K562 (cell line): ENCODE results near the gene DAGLB. TPM values are rescaled to one million over a fixed set of nuclear protein-coding genes. Genes with fewer than 3 reads are reported as not detected.
A peak's percentile ranks its signal among the peaks of the same experiment; 100 is the strongest.

Source experiments
- ATAC-seq: fragments of 200-7000 bp; cut with Tn5 transposase; 3 replicates; pipeline ENCODE4 v1.9.1; 2020; ENCODE audit warnings: moderate library complexity
- BruUV-seq: library from RNA; stranded (reverse); fragments of 400-500 nt; replicated peaks from 2 replicates; lab custom pipeline; 2021; lab: Mats Ljungman, UMichigan
- CTCF ChIA-PET: fragments of 300-600 bp; formaldehyde crosslinking; extraction: SDS; loops from one replicate; lab custom pipeline; 2021; ENCODE audit warnings: low intra/inter-chr PET ratio; lab: Yijun Ruan, JAX
- POLR2A ChIA-PET: fragments of 300-600, 350-650 bp; sonication (Branson Sonifier 250); formaldehyde crosslinking; extraction: SDS; loops from one replicate; lab custom pipeline; 2021; ENCODE audit warnings: antibody characterized with exemption, inconsistent platforms; lab: Yijun Ruan, JAX
- DNase-seq, 4 experiments: peaks; one replicate each; pipeline versions ENCODE4 v3.0.0 to v3.0.0-alpha.2; 2011 to 2018; ENCODE audit warnings: low spot score in 3 of 4, mixed read lengths in 3 of 4; ENCODE audit errors: extremely low read depth in 1 of 4
- FAIRE-seq: peaks from 2 replicates; lab custom pipeline; 2011; peaks lifted over from hg19 to GRCh38; lab: Jason Lieb, UNC
- H2AFZ ChIP-seq: 2 replicates; pipeline ENCODE4 v1.6.0; 2011; ENCODE audit warnings: low read depth, low read length, control low read depth, inconsistent platforms
- H3K27ac ChIP-seq: fragments of 200-600 bp; 3 replicates; pipeline ENCODE4 v1.8.0; 2011; ENCODE audit warnings: low read depth, mild to moderate bottlenecking, control low read depth, inconsistent platforms, low read length, moderate library complexity, mixed read lengths; ENCODE audit errors: extremely low read depth
- H3K27me3 ChIP-seq, 2 experiments: fragments of 300-600 bp in 1 of 2; 2 replicates in 1 of 2; 3 replicates in 1 of 2; pipeline versions ENCODE4 v1.6.0 to v1.8.0; 2011; ENCODE audit warnings: inconsistent platforms in 2 of 2, low read length in 2 of 2, mild to moderate bottlenecking in 1 of 2, mixed read lengths in 1 of 2, moderate library complexity in 1 of 2; ENCODE audit not compliant: control insufficient read depth in 2 of 2, insufficient read depth in 2 of 2
- H3K36me3 ChIP-seq: fragments of 300-600 bp; 3 replicates; pipeline ENCODE4 v1.8.0; 2011; ENCODE audit warnings: mild to moderate bottlenecking, low read length, inconsistent platforms; ENCODE audit not compliant: control insufficient read depth, insufficient read depth
- H3K4me1 ChIP-seq, 2 experiments: fragments of 200-600 bp in 1 of 2; replicated peaks in 1 of 2; 2 replicates in 1 of 2; 3 replicates in 1 of 2; pipeline versions ENCODE4 v1.5.1 to v1.8.0; 2011; ENCODE audit warnings: inconsistent platforms in 2 of 2, low read length in 2 of 2, mild to moderate bottlenecking in 1 of 2, mixed read lengths in 1 of 2, moderate library complexity in 1 of 2; ENCODE audit not compliant: control insufficient read depth in 2 of 2, insufficient read depth in 2 of 2
- H3K4me2 ChIP-seq: 2 replicates; pipeline ENCODE4 v1.6.1; 2011; ENCODE audit warnings: low read length, control low read depth, inconsistent platforms, mixed read lengths; ENCODE audit not compliant: insufficient read depth
- H3K4me3 ChIP-seq: fragments of 200-600 bp; sonication (generic), shearing (Covaris generic); 2 replicates; pipeline ENCODE4 v1.5.1; 2016; ENCODE audit warnings: control low read depth, inconsistent platforms
- H3K79me2 ChIP-seq: fragments of 200-600 bp; 3 replicates; pipeline ENCODE4 v1.8.0; 2011; ENCODE audit warnings: low read length, inconsistent platforms; ENCODE audit not compliant: control insufficient read depth, insufficient read depth
- H3K9ac ChIP-seq, 2 experiments: 2 replicates each; pipeline versions ENCODE4 v1.6.0 to v1.6.1; 2011; ENCODE audit warnings: low read depth in 2 of 2, low read length in 2 of 2, control low read depth in 1 of 2, inconsistent platforms in 1 of 2, mild to moderate bottlenecking in 1 of 2, mixed read lengths in 1 of 2; ENCODE audit not compliant: insufficient read depth in 1 of 2
- H3K9me1 ChIP-seq: one replicate; pipeline ENCODE4 v1.6.0; 2011; ENCODE audit warnings: inconsistent platforms, mild to moderate bottlenecking, low read length, moderate library complexity; ENCODE audit not compliant: control insufficient read depth, insufficient read depth
- H3K9me3 ChIP-seq: replicated peaks from 2 replicates; pipeline ENCODE4 v1.5.1; 2011; ENCODE audit warnings: low read depth, low read length, inconsistent platforms; ENCODE audit not compliant: control insufficient read depth, insufficient read depth
- H4K20me1 ChIP-seq: replicated peaks from 2 replicates; pipeline ENCODE4 v1.6.1; 2011; ENCODE audit warnings: low read length, inconsistent platforms, mixed read lengths; ENCODE audit not compliant: control insufficient read depth, insufficient read depth
- CBX3 ChIP-seq, 2 experiments: IDR thresholded peaks; 1 replicate in 1 of 2; 2 replicates in 1 of 2; pipeline ENCODE4 v1.6.1; 2012; ENCODE audit warnings: inconsistent platforms in 2 of 2, low read length in 2 of 2, borderline replicate concordance in 1 of 2, control low read depth in 1 of 2
- CHCHD3 ChIP-seq: fragments of 250-450 bp; sonication (Bioruptor Pico); IDR thresholded peaks from 2 replicates; pipeline ENCODE4 v2.1.2; 2022; ENCODE audit warnings: mild to moderate bottlenecking
- GTF2E2 ChIP-seq: fragments of 200-800 bp; sonication (Bioruptor generic); IDR thresholded peaks from 2 replicates; pipeline ENCODE4 v1.6.1; 2016; ENCODE audit warnings: missing genetic modification characterization, missing compliant biosample characterization
- HSF4 ChIP-seq: fragments of 250-450 bp; sonication (Bioruptor Pico); IDR thresholded peaks from 2 replicates; pipeline ENCODE4 v2.1.2; 2022; ENCODE audit warnings: mild to moderate bottlenecking, moderate library complexity, borderline replicate concordance
- SMAD1 ChIP-seq: fragments of 150-350 bp; IDR thresholded peaks from 2 replicates; pipeline ENCODE4 v1.6.1; 2014; ENCODE audit warnings: low read length, low read depth; ENCODE audit not compliant: partially characterized antibody
- ZNF57 ChIP-seq: fragments of 450-650 bp; formaldehyde crosslinking; IDR thresholded peaks from 2 replicates; pipeline ENCODE4 v1.4.0; 2020; ENCODE audit warnings: mild to moderate bottlenecking, moderate library complexity
- ZNF583 ChIP-seq: fragments of 250-450 bp; sonication (Bioruptor Pico); IDR thresholded peaks from 2 replicates; pipeline ENCODE4 v1.4.0; 2020
- ZNF830 ChIP-seq: fragments of 250-450 bp; sonication (Bioruptor Pico); IDR thresholded peaks from 2 replicates; pipeline ENCODE4 v1.5.0; 2021; ENCODE audit warnings: mild to moderate bottlenecking
- WGBS: fragments of 100-300 bp; shearing (Covaris generic); methylation state at CpG from one replicate; pipeline ENCODE4 v1.1.6; 2016; ENCODE audit warnings: low coverage, mixed read lengths; ENCODE audit not compliant: insufficient coverage; ENCODE audit errors: missing lambda C conversion rate; 5-methylcytosine and 5-hydroxymethylcytosine counted together
- in situ Hi-C: fragments of 300-500 bp; cut with MboI; formaldehyde crosslinking; loops from 4 replicates; pipeline ENCODE4 v1.15.0; 2018; ENCODE audit warnings: inconsistent platforms, mixed read lengths
- intact Hi-C: fragments of 100-400 bp; cut with micrococcal nuclease; formaldehyde crosslinking; loops from 2 replicates; pipeline ENCODE4 v1.14.2; 2022
- polyA plus RNA-seq, 8 experiments: library from polyadenylated mRNA; depleted of rRNA in 4 of 8; stranded (reverse) in 5 of 8; unstranded in 3 of 8; fragments of >200 nt; fragmentation: Nextera tagmentation in 2 of 8; fragmentation: Illumina TruSeq in 1 of 8; extraction: Ambion mirVana in 2 of 8; extraction: Trizol in 1 of 8; gene quantifications; 2 replicates each; pipeline versions ENCODE4 v1.2.1 to v1.2.3, GENCODE V29; 2011 to 2014; ENCODE audit warnings: inconsistent platforms in 1 of 8, missing spikeins in 1 of 8
- total RNA-seq, 7 experiments: library from RNA; depleted of rRNA in 6 of 7; stranded (reverse); fragments of >200 nt in 6 of 7; fragmentation: Illumina TruSeq in 2 of 7; extraction: Trizol in 2 of 7; gene quantifications; 2 replicates each; pipeline versions ENCODE4 v1.2.1 to v1.2.3, GENCODE V29; 2011 to 2021; ENCODE audit warnings: low replicate concordance in 1 of 7
- TF ChIP-seq, protein P1 (sequence below): fragments of 250-450 bp; sonication (Bioruptor Pico); IDR thresholded peaks from 2 replicates; pipeline ENCODE4 v1.4.0; 2020
- TF ChIP-seq, protein P2 (sequence below): sonication (generic); formaldehyde crosslinking; IDR thresholded peaks from 2 replicates; pipeline ENCODE4 v1.9.0; 2022; ENCODE audit warnings: mild to moderate bottlenecking, missing genetic modification reagents

DAGLB gene
- total and polyA plus RNA-seq, 9 of the 15 experiments (the other 6 are each of a cell fraction or from before 2014, with no cell fraction given) = 0.92 to 16.4 (median 9.3) TPM

DNA sequence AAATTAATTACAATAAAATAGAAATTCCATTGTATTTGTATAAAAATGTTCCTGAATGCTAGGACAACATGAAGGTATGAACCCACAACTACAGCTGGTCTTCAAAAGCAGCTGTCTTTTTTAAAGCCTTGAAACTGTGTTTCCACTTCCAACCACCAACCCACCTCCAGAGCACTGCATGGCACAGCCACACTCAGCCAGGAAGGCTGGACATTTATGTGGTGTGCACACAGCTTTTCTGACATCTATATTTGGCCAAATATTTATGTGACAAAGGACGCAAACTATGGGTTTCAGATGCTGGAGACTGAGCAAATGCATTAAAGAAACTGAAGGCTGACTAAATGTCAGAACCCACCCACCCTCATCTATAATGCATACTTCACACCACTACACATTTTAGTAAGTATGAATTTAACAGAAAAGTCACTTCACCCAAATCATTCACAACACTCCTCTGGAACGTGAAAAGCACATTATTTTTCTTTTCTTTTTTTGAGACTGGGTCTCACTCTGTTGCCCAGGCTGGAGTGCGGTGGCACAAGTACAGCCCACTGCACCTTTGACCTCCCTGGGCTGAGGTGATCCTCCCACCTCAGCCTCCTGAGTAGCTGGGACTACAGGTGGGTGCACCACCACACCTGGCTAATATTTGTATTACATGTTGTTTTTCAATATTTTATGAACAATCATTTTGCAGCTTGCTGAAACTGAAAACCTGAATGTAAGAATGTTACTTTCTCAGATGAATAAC, 27.9 kb upstream of the DAGLB start:
- BruUV-seq = no TSS peak
- Histone ChIP-seq H3K36me3 (peaks cover 87% of the 10 kb centered on the region), H3K4me2 (no peak overlapping the region), H3K27ac (no peak overlapping the region), H4K20me1 (peaks cover 53% of the 10 kb centered on the region), H3K9ac (no peak overlapping the region), H3K9me3 (no peaks in the 10 kb centered on the region), H3K4me1 (peaks cover 0 to 2% of the 10 kb centered on the region in 2 experiments; a peak in 3 of 5 replicates), H3K79me2 (peaks cover 84% of the 10 kb centered on the region), H3K4me3 (no peak overlapping the region), H2AFZ (no peak overlapping the region), H3K9me1 (peaks cover 10% of the 10 kb centered on the region), H3K27me3 (no peaks in the 10 kb centered on the region)
- intact Hi-C loops (no loop called here), in situ Hi-C loops (no loop called here)
- ATAC-seq (0 out of 3 replicates have a peak, but pooled peaks have one; percentile 14), FAIRE-seq (no peak), DNase-seq (no peak)
- TF ChIP-seq, protein P1, sequence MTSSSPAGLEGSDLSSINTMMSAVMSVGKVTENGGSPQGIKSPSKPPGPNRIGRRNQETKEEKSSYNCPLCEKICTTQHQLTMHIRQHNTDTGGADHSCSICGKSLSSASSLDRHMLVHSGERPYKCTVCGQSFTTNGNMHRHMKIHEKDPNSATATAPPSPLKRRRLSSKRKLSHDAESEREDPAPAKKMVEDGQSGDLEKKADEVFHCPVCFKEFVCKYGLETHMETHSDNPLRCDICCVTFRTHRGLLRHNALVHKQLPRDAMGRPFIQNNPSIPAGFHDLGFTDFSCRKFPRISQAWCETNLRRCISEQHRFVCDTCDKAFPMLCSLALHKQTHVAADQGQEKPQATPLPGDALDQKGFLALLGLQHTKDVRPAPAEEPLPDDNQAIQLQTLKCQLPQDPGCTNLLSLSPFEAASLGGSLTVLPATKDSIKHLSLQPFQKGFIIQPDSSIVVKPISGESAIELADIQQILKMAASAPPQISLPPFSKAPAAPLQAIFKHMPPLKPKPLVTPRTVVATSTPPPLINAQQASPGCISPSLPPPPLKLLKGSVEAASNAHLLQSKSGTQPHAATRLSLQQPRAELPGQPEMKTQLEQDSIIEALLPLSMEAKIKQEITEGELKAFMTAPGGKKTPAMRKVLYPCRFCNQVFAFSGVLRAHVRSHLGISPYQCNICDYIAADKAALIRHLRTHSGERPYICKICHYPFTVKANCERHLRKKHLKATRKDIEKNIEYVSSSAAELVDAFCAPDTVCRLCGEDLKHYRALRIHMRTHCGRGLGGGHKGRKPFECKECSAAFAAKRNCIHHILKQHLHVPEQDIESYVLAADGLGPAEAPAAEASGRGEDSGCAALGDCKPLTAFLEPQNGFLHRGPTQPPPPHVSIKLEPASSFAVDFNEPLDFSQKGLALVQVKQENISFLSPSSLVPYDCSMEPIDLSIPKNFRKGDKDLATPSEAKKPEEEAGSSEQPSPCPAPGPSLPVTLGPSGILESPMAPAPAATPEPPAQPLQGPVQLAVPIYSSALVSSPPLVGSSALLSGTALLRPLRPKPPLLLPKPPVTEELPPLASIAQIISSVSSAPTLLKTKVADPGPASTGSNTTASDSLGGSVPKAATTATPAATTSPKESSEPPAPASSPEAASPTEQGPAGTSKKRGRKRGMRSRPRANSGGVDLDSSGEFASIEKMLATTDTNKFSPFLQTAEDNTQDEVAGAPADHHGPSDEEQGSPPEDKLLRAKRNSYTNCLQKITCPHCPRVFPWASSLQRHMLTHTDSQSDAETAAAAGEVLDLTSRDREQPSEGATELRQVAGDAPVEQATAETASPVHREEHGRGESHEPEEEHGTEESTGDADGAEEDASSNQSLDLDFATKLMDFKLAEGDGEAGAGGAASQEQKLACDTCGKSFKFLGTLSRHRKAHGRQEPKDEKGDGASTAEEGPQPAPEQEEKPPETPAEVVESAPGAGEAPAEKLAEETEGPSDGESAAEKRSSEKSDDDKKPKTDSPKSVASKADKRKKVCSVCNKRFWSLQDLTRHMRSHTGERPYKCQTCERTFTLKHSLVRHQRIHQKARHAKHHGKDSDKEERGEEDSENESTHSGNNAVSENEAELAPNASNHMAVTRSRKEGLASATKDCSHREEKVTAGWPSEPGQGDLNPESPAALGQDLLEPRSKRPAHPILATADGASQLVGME (CRISPR knock-in tag) = no peak
- TF ChIP-seq SMAD1 (no peak), ZNF583 (CRISPR knock-in tag) (no peak), ZNF830 (CRISPR knock-in tag) (no peak), HSF4 (no peak), GTF2E2 (no peak), CBX3 (IDR thresholded peaks at IDR 0.05; ENCODE audit: borderline replicate concordance in 1 of 2, low read length in 2 of 2) (no peak), ZNF57 (CRISPR knock-in tag) (no peak), CHCHD3 (CRISPR knock-in tag) (no peak)
- TF ChIP-seq, protein P2, sequence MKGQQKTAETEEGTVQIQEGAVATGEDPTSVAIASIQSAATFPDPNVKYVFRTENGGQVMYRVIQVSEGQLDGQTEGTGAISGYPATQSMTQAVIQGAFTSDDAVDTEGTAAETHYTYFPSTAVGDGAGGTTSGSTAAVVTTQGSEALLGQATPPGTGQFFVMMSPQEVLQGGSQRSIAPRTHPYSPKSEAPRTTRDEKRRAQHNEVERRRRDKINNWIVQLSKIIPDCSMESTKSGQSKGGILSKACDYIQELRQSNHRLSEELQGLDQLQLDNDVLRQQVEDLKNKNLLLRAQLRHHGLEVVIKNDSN (CRISPR knock-in tag) = no peak
- WGBS = 91% methylated on average over 3 of the region's 3 CpGs
- ChIA-PET CTCF (no interaction called here), POLR2A (interaction anchor here (0.6 to 4.2 kb wide), 6 partner anchors 9 to 1731 kb away, joined by 3 to 16 read pairs (median 4); partner anchors contain the start of gene DAGLB)
